Fibroblast of lung (primary cell): Measurements from ENCODE around the gene LRRC8D. TPM values are rescaled to one million over a fixed set of nuclear protein-coding genes. Genes with fewer than 3 reads are reported as not detected.

ENCODE experiments used
- DNase-seq, 2 donors: peaks; one replicate each; pipeline versions ENCODE4 v3.0.0 to v3.0.0-alpha.2; 2010; ENCODE audit warnings: low read depth in 2 of 2
- H2AFZ ChIP-seq: 2 replicates; pipeline ENCODE4 v1.5.1; 2012; ENCODE audit warnings: low read length, control low read depth, inconsistent platforms
- H3K27ac ChIP-seq: 2 replicates; pipeline ENCODE4 v1.5.1; 2011; ENCODE audit warnings: low read length, control low read depth; ENCODE audit not compliant: insufficient read depth
- H3K27me3 ChIP-seq: 2 replicates; pipeline ENCODE4 v1.5.1; 2011; ENCODE audit warnings: mild to moderate bottlenecking, low read length; ENCODE audit not compliant: control insufficient read depth, insufficient read depth
- H3K36me3 ChIP-seq: 2 replicates; pipeline ENCODE4 v1.5.1; 2011; ENCODE audit warnings: low read length; ENCODE audit not compliant: control insufficient read depth, insufficient read depth
- H3K4me1 ChIP-seq: 2 replicates; pipeline ENCODE4 v1.5.1; 2011; ENCODE audit warnings: low read length; ENCODE audit not compliant: control insufficient read depth, insufficient read depth; ENCODE audit errors: extremely low read depth
- H3K4me2 ChIP-seq: 2 replicates; pipeline ENCODE4 v1.5.1; 2011; ENCODE audit warnings: low read length, control low read depth; ENCODE audit not compliant: insufficient read depth; ENCODE audit errors: extremely low read depth
- H3K4me3 ChIP-seq, 4 experiments: fragments of 200-600 bp in 1 of 4; sonication (generic) in 1 of 4; replicated peaks in 1 of 4; 2 replicates each; pipeline ENCODE4 v1.5.1; 2011 to 2016; ENCODE audit warnings: low read length in 4 of 4, low read depth in 3 of 4, mild to moderate bottlenecking in 3 of 4, control low read depth in 2 of 4, inconsistent platforms in 1 of 4, mixed read lengths in 1 of 4; ENCODE audit not compliant: insufficient read depth in 1 of 4; ENCODE audit errors: control extremely low read depth in 1 of 4
- H3K79me2 ChIP-seq: 2 replicates; pipeline ENCODE4 v1.5.1; 2012; ENCODE audit warnings: mild to moderate bottlenecking, low read length, inconsistent platforms; ENCODE audit not compliant: control insufficient read depth, insufficient read depth
- H3K9ac ChIP-seq: 2 replicates; pipeline ENCODE4 v1.5.1; 2011; ENCODE audit warnings: mild to moderate bottlenecking, low read length, control low read depth; ENCODE audit not compliant: insufficient read depth
- H3K9me3 ChIP-seq: 2 replicates; pipeline ENCODE4 v1.5.1; 2012; ENCODE audit warnings: low read depth, low read length; ENCODE audit not compliant: control insufficient read depth, insufficient read depth
- H4K20me1 ChIP-seq: 2 replicates; pipeline ENCODE4 v1.5.1; 2011; ENCODE audit warnings: low read length; ENCODE audit not compliant: control insufficient read depth, insufficient read depth; ENCODE audit errors: extremely low read depth
- CTCF ChIP-seq, 2 donors: IDR thresholded peaks in 1 of 2; conservative IDR thresholded peaks in 1 of 2; 1 replicate in 1 of 2; 2 replicates in 1 of 2; pipeline ENCODE4 v1.5.1; 2011 to 2012; ENCODE audit warnings: low read length in 2 of 2, control low read depth in 1 of 2, inconsistent platforms in 1 of 2, low read depth in 1 of 2, mild to moderate bottlenecking in 1 of 2
- EZH2 ChIP-seq: IDR thresholded peaks from 2 replicates; pipeline ENCODE4 v1.5.1; 2012; ENCODE audit warnings: low read length, control low read depth, mild to moderate bottlenecking; ENCODE audit errors: missing control alignments
- polyA plus RNA-seq, 2 donors: library from polyadenylated mRNA; depleted of rRNA in 1 of 2; stranded (reverse) in 1 of 2; unstranded in 1 of 2; fragments of >200 nt; gene quantifications; 2 replicates each; pipeline ENCODE4 v1.2.1, GENCODE V29; 2011 to 2012; ENCODE audit warnings: missing spikeins in 1 of 2
- total RNA-seq: library from RNA; depleted of rRNA; stranded (reverse); fragments of >200 nt; gene quantifications from 2 replicates; pipeline ENCODE4 v1.2.1, GENCODE V29; 2014

Gene LRRC8D
- total and polyA plus RNA-seq, 2 donors (not counting 1 experiment from before 2014, with no cell fraction given), result 41.0 to 58.1 TPM

GRCh38 chr1:89865498-89866382, 44.9 kb downstream of the LRRC8D start:
- H3K4me1 ChIP-seq, result peaks cover 4% of the 10 kb centered on the region
- H3K4me3 ChIP-seq, result no peak overlapping the region
- TF ChIP-seq CTCF (conservative IDR thresholded peaks at IDR 0.05 in 1 of 2, IDR thresholded peaks at IDR 0.05 in 1 of 2; ENCODE audit: low read depth in 1 of 2, low read length in 2 of 2) (no peak), EZH2 (no peak)
- H2AFZ ChIP-seq, result no peak overlapping the region
- no peaks in the 10 kb centered on the region for H3K36me3 ChIP-seq
- no peaks in the 10 kb centered on the region for H3K27me3 ChIP-seq
- peak overlapping the region; percentile 2 for H3K27ac ChIP-seq
- H3K9me3 ChIP-seq, result no peaks in the 10 kb centered on the region
- peak overlapping the region; percentile 15 for H3K4me2 ChIP-seq
- H4K20me1 ChIP-seq, result no peaks in the 10 kb centered on the region
- peaks cover 2% of the 10 kb centered on the region for H3K79me2 ChIP-seq
- no peak overlapping the region for H3K9ac ChIP-seq
- peak; percentile 68 to 86 for DNase-seq

GRCh38 chr1:89866568-89866967, 45.7 kb downstream of the LRRC8D start:
- H3K4me2 ChIP-seq, result no peak overlapping the region
- no peak for DNase-seq
- no peaks in the 10 kb centered on the region for H3K36me3 ChIP-seq
- no peaks in the 10 kb centered on the region for H4K20me1 ChIP-seq
- H3K27me3 ChIP-seq, result no peaks in the 10 kb centered on the region
- TF ChIP-seq EZH2, result no peak
- TF ChIP-seq CTCF (conservative IDR thresholded peaks at IDR 0.05 in 1 of 2, IDR thresholded peaks at IDR 0.05 in 1 of 2; ENCODE audit: low read depth in 1 of 2, low read length in 2 of 2), result no peak
- peaks cover 2% of the 10 kb centered on the region for H3K79me2 ChIP-seq
- H3K4me1 ChIP-seq, result peaks cover 4% of the 10 kb centered on the region
- no peak overlapping the region for H2AFZ ChIP-seq
- no peaks in the 10 kb centered on the region for H3K9me3 ChIP-seq
- peak overlapping the region; percentile 2 for H3K27ac ChIP-seq
- no peak overlapping the region for H3K9ac ChIP-seq
- H3K4me3 ChIP-seq, result no peak overlapping the region

- no peaks in the 10 kb centered on the region for H3K9me3 ChIP-seq
- peaks cover 2% of the 10 kb centered on the region for H3K4me1 ChIP-seq
- H3K4me2 ChIP-seq, result no peak overlapping the region
- H3K4me3 ChIP-seq, result no peak overlapping the region
- no peak for DNase-seq
- peaks cover 2% of the 10 kb centered on the region for H3K79me2 ChIP-seq
- no peaks in the 10 kb centered on the region for H3K36me3 ChIP-seq
- no peaks in the 10 kb centered on the region for H3K27me3 ChIP-seq
- H3K9ac ChIP-seq, result no peak overlapping the region
- no peak overlapping the region for H3K27ac ChIP-seq
- TF ChIP-seq EZH2 (no peak), CTCF (conservative IDR thresholded peaks at IDR 0.05 in 1 of 2, IDR thresholded peaks at IDR 0.05 in 1 of 2; ENCODE audit: low read depth in 1 of 2, low read length in 2 of 2) (no peak)
- H2AFZ ChIP-seq, result no peak overlapping the region
- no peaks in the 10 kb centered on the region for H4K20me1 ChIP-seq
Observed at GRCh38 chr1:89870998-89871397, 50.2 kb downstream of the LRRC8D start.
